Right lung (tissue), 5 donors: Measurements from ENCODE around the gene EVPL. TPM values are rescaled to one million over a fixed set of nuclear protein-coding genes. Genes with fewer than 3 reads are reported as not detected.
"Not testable (repeated sequence)": the region's sequence is repeated elsewhere in the genome, so short reads cannot be mapped to it uniquely, and the experiment has no call there.

ENCODE experiments used
- DNase-seq, 2 donors: peaks; one replicate each; pipeline ENCODE4 v3.0.0-alpha.2; 2013
- polyA plus RNA-seq, 5 donors: library from polyadenylated mRNA; unstranded; fragments of 120-200 nt; gene quantifications; one replicate each; pipeline versions ENCODE4 v1.2.1 to v1.2.3, GENCODE V29; 2013; ENCODE audit warnings: inconsistent platforms in 1 of 5, low replicate concordance in 1 of 5; ENCODE audit not compliant: insufficient read length in 5 of 5, insufficient read depth in 1 of 5

The EVPL gene
- polyA plus RNA-seq, 5 donors: 15.8 to 47.5 (median 43.8) TPM

DNA sequence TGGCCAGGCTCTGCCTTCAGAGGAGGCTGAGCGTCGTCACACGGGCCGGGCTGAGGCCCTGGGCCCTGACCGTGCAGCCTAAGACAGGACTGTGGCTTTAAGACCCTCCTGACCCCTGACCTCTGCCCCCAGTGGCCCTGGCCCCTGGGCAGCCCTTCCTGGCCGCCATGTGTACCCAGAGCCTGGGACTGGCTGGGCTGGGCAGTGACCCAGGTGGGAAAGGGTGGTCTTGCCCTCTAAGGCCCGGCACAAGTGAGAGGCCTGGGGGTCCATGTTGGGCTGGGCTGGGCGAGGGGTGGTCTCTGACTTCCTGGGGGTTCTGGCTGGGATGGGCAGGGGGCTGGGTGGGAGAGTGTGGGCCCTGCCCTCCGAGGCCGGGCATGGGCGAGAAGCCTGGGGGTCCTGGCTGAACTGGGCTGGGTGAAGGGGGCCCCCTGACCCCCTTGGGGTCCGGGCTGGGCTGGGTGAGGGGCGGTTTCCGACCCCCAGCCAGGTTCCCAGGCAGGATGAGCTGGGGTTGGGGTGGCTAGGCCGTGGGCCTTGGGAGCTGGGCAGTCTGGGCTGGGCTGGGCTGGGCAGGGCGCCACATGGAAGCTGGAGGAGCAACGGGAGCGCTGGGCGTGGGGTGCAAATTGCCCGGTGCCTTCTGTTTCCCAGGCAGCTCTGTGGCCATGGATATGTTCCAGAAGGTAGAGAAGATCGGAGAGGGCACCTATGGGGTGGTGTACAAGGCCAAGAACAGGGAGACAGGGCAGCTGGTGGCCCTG lies 26.2 kb downstream of the EVPL start, which contains the start of gene CDK3:
Gene CDK3 (plus strand): TSS at position 101 of the 767 bp plus-strand sequence. CDS start 571 bp downstream, at position 672.
- no peak for DNase-seq

- DNase-seq: no peak
These were observed 26.9 kb downstream of the EVPL start for GRCh38 chr17:76000016-76000754.

- DNase-seq: no peak
These were observed 28.7 kb downstream of the EVPL start for GRCh38 chr17:75998327-75998795.

DNA sequence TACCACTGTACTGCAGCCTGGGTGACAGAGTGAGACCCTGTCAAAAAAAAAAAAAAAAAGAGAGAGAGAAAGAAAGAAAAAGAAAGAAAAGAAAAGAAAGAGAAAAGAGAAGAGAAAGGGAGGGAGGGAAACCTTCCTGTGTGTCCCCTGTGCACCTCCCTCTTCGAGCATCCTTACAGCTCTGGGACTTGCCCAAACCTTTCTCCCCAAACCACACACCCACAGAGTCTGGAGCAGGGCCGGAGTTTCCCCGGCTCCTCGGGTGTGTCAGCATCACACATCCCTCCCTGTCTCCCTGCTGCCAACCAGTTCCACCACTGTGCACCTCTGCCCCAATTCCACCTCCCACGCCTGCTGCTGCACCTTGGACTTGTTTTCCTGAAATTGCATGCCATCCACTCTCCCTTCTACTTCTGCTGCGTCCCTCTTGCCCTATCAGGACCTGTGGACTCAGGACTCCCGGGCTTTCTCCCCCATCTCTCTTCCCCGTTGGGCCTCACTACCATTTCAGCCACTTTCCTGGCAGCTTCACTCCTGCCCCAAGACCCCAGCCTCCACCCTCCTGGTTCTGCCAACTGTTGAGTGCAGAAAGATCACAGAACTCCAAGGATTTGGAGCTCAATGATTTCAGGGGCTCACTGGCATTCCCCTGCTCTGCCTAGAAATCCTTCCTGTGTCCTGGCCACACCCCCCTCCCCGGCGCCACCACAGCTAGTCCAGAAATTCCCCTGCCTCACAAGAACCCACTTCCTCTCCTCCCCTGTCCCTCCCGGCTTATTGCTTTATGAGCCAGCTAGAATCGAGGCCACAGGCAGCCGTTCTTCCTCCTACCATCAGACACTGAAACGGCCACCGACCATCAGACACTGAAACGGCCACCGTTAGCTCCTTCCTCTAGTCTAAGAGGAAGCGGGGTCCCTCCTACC lies 30.2 kb downstream of the EVPL start:
- no peak for DNase-seq

GRCh38 chr17:75995385-75995925 lies 31.7 kb downstream of the EVPL start:
- DNase-seq: no peak

DNA sequence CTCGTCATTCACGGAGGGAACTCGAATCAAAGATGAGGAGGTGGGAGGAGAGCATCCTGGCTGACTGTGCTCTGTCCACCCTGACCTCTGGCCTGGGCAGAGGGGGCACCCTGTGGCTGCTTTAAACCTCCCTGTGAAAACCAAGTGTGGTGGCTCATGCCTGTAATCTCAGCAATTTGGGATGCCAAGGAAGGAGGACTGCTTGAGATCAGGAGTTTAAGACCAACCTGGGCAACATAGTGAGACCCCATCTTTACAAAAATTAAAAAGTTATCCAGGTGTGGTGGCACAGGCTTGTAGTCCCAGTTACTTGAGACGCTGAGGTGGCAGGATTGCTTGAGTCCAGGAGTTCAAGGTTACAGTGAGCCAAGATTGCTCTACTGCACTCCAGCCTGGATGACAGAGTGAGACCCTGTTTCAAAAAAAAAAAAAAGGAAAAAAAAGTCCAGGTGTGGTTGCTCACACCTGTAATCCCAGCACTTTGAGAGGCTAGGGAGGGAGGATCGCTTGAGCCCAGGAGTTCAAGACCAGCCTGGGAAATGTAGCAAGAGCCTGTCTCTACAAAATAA lies 32.2 kb downstream of the EVPL start:
- DNase-seq: no peak

GRCh38 chr17:75991396-75991795 lies 35.7 kb downstream of the EVPL start:
- DNase-seq: no peak

- no peak for DNase-seq
These were observed 40.1 kb downstream of the EVPL start for GRCh38 chr17:75987041-75987440.

GRCh38 chr17:75985986-75986385 lies 41.1 kb downstream of the EVPL start:
- no peak for DNase-seq

DNA sequence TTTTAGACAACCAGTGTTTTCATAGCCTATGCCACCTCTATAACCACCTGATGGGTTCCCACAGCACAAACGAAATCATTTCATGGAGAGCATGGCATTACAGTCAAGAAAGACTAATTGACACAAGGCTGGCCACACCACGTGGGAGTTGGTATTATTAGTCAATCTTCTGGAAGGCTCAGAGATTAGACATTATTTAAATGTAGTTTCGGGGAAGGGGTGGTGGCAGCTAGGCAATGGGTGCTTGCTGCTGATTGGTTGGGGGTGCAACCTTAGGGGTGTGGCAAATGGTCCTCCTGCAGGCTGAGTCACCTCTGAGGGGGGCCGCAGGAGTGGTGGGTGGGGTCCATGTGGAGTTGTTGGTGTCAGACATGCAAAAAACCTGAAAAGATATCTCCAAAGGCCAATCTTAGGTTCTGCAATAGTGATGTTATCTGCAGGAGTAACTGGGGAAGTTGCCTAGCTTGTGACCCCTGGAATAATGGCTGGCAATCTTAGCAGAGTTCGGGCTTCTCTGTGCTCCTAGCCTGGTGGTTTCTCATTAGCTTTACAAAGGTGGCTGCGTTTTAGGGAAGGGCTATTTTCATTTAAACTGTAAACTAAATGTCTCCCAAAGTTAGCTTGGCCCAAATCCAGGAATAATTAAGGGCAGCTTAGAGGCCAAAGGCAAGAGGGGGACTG lies 43.5 kb downstream of the EVPL start:
- no peak for DNase-seq

DNA sequence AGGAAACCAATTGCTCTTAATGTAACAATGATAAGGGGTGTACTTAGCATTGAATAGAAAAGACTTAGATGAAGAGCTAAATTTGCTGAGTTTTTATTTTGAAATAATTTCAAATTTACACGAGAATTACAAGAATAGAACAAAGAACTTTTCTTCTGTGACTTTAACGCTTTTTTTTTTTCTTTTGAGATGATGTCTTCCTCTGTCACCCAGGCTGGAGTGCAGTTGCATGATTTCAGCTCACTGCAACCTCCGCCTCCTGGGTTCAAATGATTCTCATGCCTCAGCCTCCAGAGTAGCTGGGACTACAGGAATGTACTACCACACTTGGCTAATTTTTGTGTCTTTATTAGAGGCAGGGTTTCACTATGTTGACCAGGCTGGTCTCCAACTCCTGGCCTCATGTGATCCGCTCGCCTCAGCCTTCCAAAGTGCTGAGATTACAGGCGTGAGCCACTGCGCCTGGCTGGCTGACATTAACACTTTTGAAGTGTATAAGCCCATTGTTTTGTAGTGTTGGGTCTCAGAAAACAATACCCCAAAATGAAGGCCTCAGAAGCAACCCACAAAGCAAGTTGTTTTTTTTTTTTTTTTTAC lies 46.0 kb downstream of the EVPL start:
- no peak for DNase-seq

DNA sequence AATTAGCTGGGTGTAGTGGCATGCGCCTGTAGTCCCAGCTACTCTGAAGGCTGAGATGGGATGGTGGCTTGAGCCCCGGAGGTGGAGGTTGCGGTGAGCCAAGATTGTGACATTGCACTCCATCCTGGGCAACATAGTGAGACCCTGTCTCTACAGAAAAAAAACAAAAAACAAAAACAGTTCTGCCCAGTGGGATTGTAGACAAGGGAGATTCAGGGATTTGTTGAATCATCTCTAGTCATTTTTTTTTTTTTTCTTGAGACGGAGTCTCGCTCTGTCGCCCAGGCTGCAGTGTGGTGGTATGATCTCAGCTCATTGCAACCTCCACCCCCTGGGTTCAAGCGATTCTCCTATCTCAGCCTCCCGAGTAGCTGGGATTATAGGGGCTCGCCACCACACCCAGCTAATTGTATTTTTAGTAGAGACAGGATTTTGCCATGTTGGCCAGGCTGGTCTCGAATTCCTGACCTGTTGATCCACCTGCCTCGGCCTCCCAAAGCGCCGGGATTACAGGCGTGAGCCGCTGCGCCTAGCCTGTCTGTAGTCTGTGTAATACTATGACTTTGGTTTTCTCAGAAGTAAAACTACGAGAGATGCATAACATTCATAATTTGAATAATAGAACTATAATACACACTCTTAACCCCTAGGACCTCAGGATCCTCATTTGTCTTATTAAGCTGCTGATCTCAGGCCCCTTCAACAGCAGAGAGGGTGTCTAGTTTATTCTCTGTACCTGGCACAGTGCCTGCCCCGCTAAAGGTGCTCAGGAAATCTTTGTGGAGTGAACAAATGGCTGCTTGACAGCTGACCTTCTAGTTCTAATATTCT lies 46.7 kb downstream of the EVPL start:
- no peak for DNase-seq

- no peak for DNase-seq
These were observed 47.4 kb downstream of the EVPL start for GRCh38 chr17:75979705-75980187.

DNA sequence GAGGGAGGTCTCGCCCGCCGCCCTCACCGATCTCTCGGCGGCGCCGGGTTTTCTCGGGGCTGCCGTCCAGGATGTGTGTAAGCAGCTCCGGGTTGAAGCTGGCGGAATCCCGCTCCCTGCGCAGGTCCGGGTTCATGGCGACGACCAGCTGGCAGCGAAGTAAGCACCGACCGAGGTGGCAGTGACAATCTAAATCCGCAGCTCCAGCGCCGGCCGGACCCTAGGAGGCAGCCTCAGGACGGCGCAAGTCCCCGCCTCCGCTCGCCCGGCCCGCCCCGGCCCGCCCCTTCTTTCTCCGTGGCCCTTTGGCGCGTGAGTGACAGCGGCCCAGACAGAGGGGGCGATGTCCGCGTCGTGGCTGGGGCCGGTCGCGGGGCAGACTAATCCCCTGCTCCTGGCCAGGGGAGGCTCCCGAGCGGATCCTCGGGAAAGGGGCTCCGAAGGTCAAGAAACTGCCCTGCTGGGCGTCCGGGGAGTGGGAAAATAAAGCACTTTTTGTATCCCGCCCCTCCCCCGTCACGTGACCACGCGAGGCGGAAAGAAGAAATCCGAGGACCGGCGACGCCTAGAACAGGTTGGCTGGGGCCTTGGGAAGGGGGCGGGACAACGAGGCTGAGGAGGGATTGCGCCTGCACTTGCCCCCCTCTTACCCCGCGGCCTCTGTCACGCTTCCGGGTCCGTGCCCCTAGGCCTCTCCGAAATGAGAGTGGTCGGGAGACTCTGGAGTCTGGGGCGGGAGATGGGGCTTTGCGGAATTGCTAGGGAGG lies 48.0 kb downstream of the EVPL start, which contains the start of the genes ACOX1 and TEN1:
Gene ACOX1 (minus strand): TSS at position 229 of the 767 bp plus-strand sequence. CDS start 93 bp downstream, at position 136.
Gene TEN1 (plus strand): TSS at position 303 of the 767 bp plus-strand sequence. CDS start 6,953 bp downstream, outside the sequence.
- DNase-seq: peak; percentile 97 to 98

DNA sequence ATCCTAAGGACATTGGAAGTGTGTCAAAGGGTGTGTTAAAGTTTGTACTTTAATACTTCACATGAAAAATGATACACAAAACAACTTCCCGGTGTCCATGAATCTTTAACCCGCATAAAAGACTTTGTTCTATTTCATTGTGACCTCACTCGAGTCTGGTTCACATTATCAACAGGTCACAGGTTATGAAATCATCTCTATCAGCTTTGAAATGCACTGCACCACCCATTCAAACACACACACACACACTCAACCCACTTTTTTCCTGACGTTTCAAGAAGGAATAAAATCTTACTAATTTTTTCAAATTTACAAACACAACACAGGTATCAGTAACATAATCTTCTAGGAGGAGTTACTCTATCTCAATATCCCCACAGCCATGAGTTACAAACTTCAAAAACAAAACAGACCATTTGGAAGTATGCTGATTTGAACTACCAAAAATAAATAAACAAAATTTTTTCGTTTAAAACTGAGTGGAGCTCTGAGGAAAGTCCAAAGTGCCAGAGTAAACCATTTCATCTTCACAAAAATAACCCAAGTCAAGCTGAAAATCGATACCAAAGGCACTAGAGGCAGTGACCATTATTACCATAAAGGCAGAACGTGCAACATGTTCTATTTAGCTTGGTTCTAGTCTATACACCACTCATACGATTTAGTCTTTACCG lies 50.8 kb downstream of the EVPL start:
- no peak for DNase-seq

DNA sequence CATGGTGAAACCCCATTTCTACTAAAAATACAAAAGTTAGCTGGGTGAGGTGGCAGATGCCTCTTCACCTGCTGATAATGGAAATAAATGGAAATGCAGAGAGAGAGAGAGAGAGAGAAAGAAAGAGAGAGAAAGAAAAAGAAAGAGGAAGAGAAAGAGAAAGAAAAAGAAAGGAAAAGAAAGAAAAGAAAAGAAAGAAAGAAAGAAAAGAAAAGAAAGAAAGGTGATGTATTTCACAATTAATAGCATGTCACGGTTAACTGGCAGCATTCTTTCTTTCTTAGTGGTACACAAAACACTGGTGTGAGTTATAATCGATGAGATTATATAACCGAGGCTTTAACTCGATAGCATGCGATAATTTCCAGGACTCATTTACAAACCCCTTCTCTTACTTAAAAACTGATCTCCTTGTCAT lies 51.3 kb downstream of the EVPL start:
- DNase-seq: no peak

DNA sequence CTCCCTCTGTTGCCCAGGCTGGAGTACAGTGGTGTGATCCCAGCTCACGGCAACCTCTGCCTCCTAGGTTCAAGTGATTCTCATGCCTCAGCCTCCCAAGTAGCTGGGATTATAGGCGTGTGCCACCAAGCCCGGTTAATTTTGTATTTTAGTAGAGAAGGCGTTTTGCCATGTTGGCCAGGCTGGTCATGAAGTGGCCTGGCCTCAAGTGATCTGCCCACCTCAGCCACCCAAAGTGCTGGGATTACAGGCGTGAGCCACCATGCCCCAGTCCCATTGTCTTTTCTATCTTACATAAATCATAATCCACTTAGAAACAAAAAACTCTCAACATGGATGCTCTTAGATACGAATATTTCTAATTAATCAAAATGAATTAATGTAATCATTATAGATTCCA lies 51.9 kb downstream of the EVPL start:
- not testable (repeated sequence) for DNase-seq
